Panc1 (cell line): ENCODE measurements around the gene ADIRF. TPM values are rescaled to one million over a fixed set of nuclear protein-coding genes. Genes with fewer than 3 reads are reported as not detected.

ENCODE experiments used
- ATAC-seq: fragments of 200-7000 bp; cut with Tn5 transposase; 2 replicates; pipeline ENCODE4 v1.9.1; 2020; ENCODE audit warnings: mild to moderate bottlenecking, moderate library complexity
- BruUV-seq: library from RNA; stranded (reverse); fragments of 400-500 nt; replicated peaks from 2 replicates; lab custom pipeline; 2021; lab: Mats Ljungman, UMichigan
- CTCF ChIA-PET: fragments of 300-600 bp; sonication (Branson Sonifier 250); formaldehyde crosslinking; loops from one replicate; lab custom pipeline; 2022; ENCODE audit warnings: antibody characterized with exemption; lab: Charles Lee
- POLR2A ChIA-PET: fragments of 300-600 bp; sonication (Branson Sonifier 250); formaldehyde crosslinking; loops from one replicate; lab custom pipeline; 2022; ENCODE audit warnings: antibody characterized with exemption; lab: Charles Lee
- DNase-seq: peaks from one replicate; pipeline ENCODE4 v3.0.0-alpha.2; 2010; ENCODE audit warnings: low read depth, low spot score
- H3K27ac ChIP-seq: 2 replicates; pipeline ENCODE4 v1.5.1; 2011; ENCODE audit warnings: mild to moderate bottlenecking, low read length, inconsistent platforms
- H3K27me3 ChIP-seq: fragments of 200-500 bp; sonication (Bioruptor generic); 2 replicates; pipeline ENCODE4 v1.6.0; 2014; ENCODE audit warnings: low read length, inconsistent platforms; ENCODE audit not compliant: control insufficient read depth, insufficient read depth
- H3K36me3 ChIP-seq: fragments of 200-500 bp; sonication (Bioruptor generic); 2 replicates; pipeline ENCODE4 v1.5.1; 2014; ENCODE audit warnings: inconsistent platforms, mild to moderate bottlenecking, low read length, moderate library complexity; ENCODE audit not compliant: control insufficient read depth, insufficient read depth
- H3K4me1 ChIP-seq: 2 replicates; pipeline ENCODE4 v1.5.1; 2011; ENCODE audit warnings: inconsistent platforms, mild to moderate bottlenecking, low read length, moderate library complexity; ENCODE audit not compliant: control insufficient read depth, insufficient read depth
- H3K4me3 ChIP-seq, 2 experiments: 2 replicates each; pipeline ENCODE4 v1.5.1; 2011 to 2012; ENCODE audit warnings: low read depth in 2 of 2, low read length in 2 of 2, mild to moderate bottlenecking in 2 of 2, inconsistent platforms in 1 of 2, moderate library complexity in 1 of 2
- H3K9me3 ChIP-seq: fragments of 200-500 bp; sonication (Bioruptor generic); 2 replicates; pipeline ENCODE4 v1.5.1; 2014; ENCODE audit warnings: low read depth, mild to moderate bottlenecking, inconsistent platforms, low read length, moderate library complexity; ENCODE audit not compliant: control insufficient read depth, insufficient read depth
- CTCF ChIP-seq: fragments of 450-650 bp; IDR thresholded peaks from 2 replicates; pipeline ENCODE4 v1.5.1; 2017; ENCODE audit warnings: mild to moderate bottlenecking
- POLR2AphosphoS5 ChIP-seq: IDR thresholded peaks from 2 replicates; pipeline ENCODE4 v1.6.1; 2012; ENCODE audit warnings: mild to moderate bottlenecking, low read depth, low read length, moderate library complexity
- REST ChIP-seq, 2 experiments: IDR thresholded peaks; 2 replicates each; pipeline ENCODE4 v1.6.1; 2011 to 2012; ENCODE audit warnings: low read depth in 2 of 2, control low read depth in 1 of 2, low read length in 1 of 2, mild to moderate bottlenecking in 1 of 2, moderate library complexity in 1 of 2; ENCODE audit not compliant: insufficient read depth in 1 of 2
- SIN3A ChIP-seq: IDR thresholded peaks from 2 replicates; pipeline ENCODE4 v1.6.1; 2012; ENCODE audit warnings: low read depth, mild to moderate bottlenecking, low read length, moderate library complexity, borderline replicate concordance; ENCODE audit not compliant: insufficient read depth
- TCF7L2 ChIP-seq: IDR thresholded peaks from 2 replicates; pipeline ENCODE4 v1.6.1; 2011; ENCODE audit warnings: mild to moderate bottlenecking, low read depth, low read length, inconsistent platforms
- in situ Hi-C: cut with HindIII; loops from 2 replicates; pipeline ENCODE4 v1.10.0; 2016; ENCODE audit warnings: low sequenced_read_pairs, low pct_unique_long_range_greater_than_20kb
- intact Hi-C: fragments of 100-400 bp; cut with micrococcal nuclease; formaldehyde crosslinking; loops from one replicate; pipeline ENCODE4 v1.10.0; 2022; ENCODE audit not compliant: unreplicated experiment
- total RNA-seq: library from RNA; stranded (reverse); gene quantifications from one replicate; pipeline ENCODE4 v1.2.1, GENCODE V29; 2021; ENCODE audit not compliant: unreplicated experiment

ADIRF gene
- total RNA-seq, 1 experiment from 2014 or later, result 14.8 TPM

GRCh38 chr10:86963341-86963919 lies 4.9 kb upstream of the ADIRF start:
- ChIA-PET POLR2A (no interaction called here), CTCF (no interaction called here)
- no peaks in the 10 kb centered on the region for H3K27me3 ChIP-seq
- intact Hi-C loops (no loop called here), in situ Hi-C loops (no loop called here)
- no TSS peak for BruUV-seq
- H3K4me3 ChIP-seq, result no peak overlapping the region
- DNase-seq, result no peak
- no peaks in the 10 kb centered on the region for H3K9me3 ChIP-seq
- H3K36me3 ChIP-seq, result no peaks in the 10 kb centered on the region; the same call in 1 of the 2 replicates
- ATAC-seq, result no peak
- TF ChIP-seq REST (IDR thresholded peaks at IDR 0.05; ENCODE audit: insufficient read depth in 1 of 2, low read depth in 2 of 2, low read length in 1 of 2) (no peak), SIN3A (no peak), POLR2AphosphoS5 (no peak), TCF7L2 (no peak), CTCF (no peak)
- H3K4me1 ChIP-seq, result peaks cover 47% of the 10 kb centered on the region
- H3K27ac ChIP-seq, result no peak overlapping the region

- in situ Hi-C loops (no loop called here), intact Hi-C loops (no loop called here)
- ChIA-PET POLR2A (no interaction called here), CTCF (no interaction called here)
- no peaks in the 10 kb centered on the region; the same call in 1 of the 2 replicates for H3K36me3 ChIP-seq
- ATAC-seq (no peak), DNase-seq (no peak)
- no peak overlapping the region for H3K27ac ChIP-seq
- peaks cover 45% of the 10 kb centered on the region for H3K4me1 ChIP-seq
- BruUV-seq, result no TSS peak
- no peak for TF ChIP-seq POLR2AphosphoS5
- no peaks in the 10 kb centered on the region for H3K27me3 ChIP-seq
- no peak overlapping the region for H3K4me3 ChIP-seq
- no peaks in the 10 kb centered on the region for H3K9me3 ChIP-seq
Observed at GRCh38 chr10:86964061-86964846, 4.0 kb upstream of the ADIRF start.

DNA sequence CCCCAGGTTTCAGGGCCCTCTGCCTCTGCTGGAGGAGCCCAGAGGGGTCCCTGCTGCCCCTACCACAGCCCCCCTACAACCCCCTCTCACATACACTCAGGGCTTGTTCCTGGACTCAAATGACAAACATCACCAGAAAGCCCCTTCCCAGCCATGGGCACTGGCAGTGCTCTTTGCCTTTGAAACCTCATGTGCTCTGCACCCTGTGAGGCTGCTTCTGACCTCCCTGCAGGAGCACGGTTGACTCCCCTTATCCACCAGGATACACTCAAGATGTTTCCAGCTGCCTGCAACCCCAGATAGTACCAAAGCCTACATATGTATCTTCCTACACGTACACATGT lies 3.5 kb upstream of the ADIRF start:
- ATAC-seq (no peak), DNase-seq (no peak)
- CTCF ChIA-PET, result no interaction called here
- intact Hi-C loops (no loop called here), in situ Hi-C loops (no loop called here)
- BruUV-seq, result no TSS peak
- TF ChIP-seq CTCF (no peak), SIN3A (no peak), TCF7L2 (no peak), POLR2AphosphoS5 (no peak), REST (IDR thresholded peaks at IDR 0.05; ENCODE audit: insufficient read depth in 1 of 2, low read depth in 2 of 2, low read length in 1 of 2) (no peak)
- POLR2A ChIA-PET, result no interaction called here
- Histone ChIP-seq H3K36me3 (no peaks in the 10 kb centered on the region; the same call in 1 of the 2 replicates), H3K9me3 (no peaks in the 10 kb centered on the region), H3K27me3 (no peaks in the 10 kb centered on the region), H3K4me3 (no peak overlapping the region), H3K4me1 (peaks cover 45% of the 10 kb centered on the region), H3K27ac (no peak overlapping the region)
